ENCODE data around the gene DNAJB2. TPM values are rescaled to one million over a fixed set of nuclear protein-coding genes. Genes with fewer than 3 reads are reported as not detected.

The DNAJB2 gene
- polyA plus RNA-seq, 1 of the 3 experiments (the other 2 are of a cell fraction), result 39.9 TPM

- no peak for TF ChIP-seq REST (IDR thresholded peaks at IDR 0.05; ENCODE audit: low read depth, low read length)
- no peak for TF ChIP-seq TAF1 (IDR thresholded peaks at IDR 0.05; ENCODE audit: borderline replicate concordance, low read depth, low read length)
- TF ChIP-seq JUND (IDR thresholded peaks at IDR 0.05), result no peak
- TF ChIP-seq RXRA (IDR thresholded peaks at IDR 0.05; ENCODE audit: borderline replicate concordance, low read depth), result no peak
Observed at GRCh38 chr2:219268294-219268693, 10.9 kb upstream of the DNAJB2 start (continued).

- ChIA-PET POLR2A (interaction anchor here (0.9 to 1.3 kb wide), 2 partner anchors 9 to 25 kb away, joined by 4 to 5 read pairs; partner anchors contain the start of genes DNAJB2, GLB1L and STK16), CTCF (interaction anchor here (1.0 to 5.9 kb wide), 6 partner anchors 9 to 30 kb away, joined by 3 to 62 read pairs (median 6); partner anchors contain the start of gene DNAJB2)
Observed at GRCh38 chr2:219269362-219270054, 9.7 kb upstream of the DNAJB2 start.

GRCh38 chr2:219270055-219270372 lies 9.2 kb upstream of the DNAJB2 start:
- peaks cover 10 to 14% of the 10 kb centered on the region in 2 experiments; a peak in 3 of 4 replicates for H3K4me1 ChIP-seq (ENCODE audit: control insufficient read depth in 1 of 2, insufficient read depth in 2 of 2, low read depth in 1 of 2, low read length in 1 of 2)
- DNase-seq, result no peak
- TF ChIP-seq PBX3 (IDR thresholded peaks at IDR 0.05), result no peak
- no peak for TF ChIP-seq JUND (IDR thresholded peaks at IDR 0.05)
- TF ChIP-seq NFIC (IDR thresholded peaks at IDR 0.05; ENCODE audit: borderline replicate concordance), result no peak
- no peak for TF ChIP-seq USF1 (IDR thresholded peaks at IDR 0.05; ENCODE audit: borderline replicate concordance, low read depth)
- no peak for TF ChIP-seq SMC3 (IDR thresholded peaks at IDR 0.05; ENCODE audit: low read depth, low read length)
- TF ChIP-seq RCOR1 (IDR thresholded peaks at IDR 0.05; ENCODE audit: low read length), result no peak
- TF ChIP-seq MEF2A (IDR thresholded peaks at IDR 0.05; ENCODE audit: borderline replicate concordance, low read depth), result no peak
- TF ChIP-seq FOSL2 (IDR thresholded peaks at IDR 0.05; ENCODE audit: borderline replicate concordance, low read depth), result no peak
- no peak for TF ChIP-seq FOXM1 (IDR thresholded peaks at IDR 0.05; ENCODE audit: low read depth)
- no peak for TF ChIP-seq RXRA (IDR thresholded peaks at IDR 0.05; ENCODE audit: borderline replicate concordance, low read depth)
- TF ChIP-seq NRF1 (IDR thresholded peaks at IDR 0.05; ENCODE audit: low read depth, low read length), result no peak
- no peak for TF ChIP-seq TCF12 (IDR thresholded peaks at IDR 0.05)
- TF ChIP-seq GATA2 (CRISPR knock-in tag; IDR thresholded peaks at IDR 0.05), result no peak
- no peaks in the 10 kb centered on the region for H3K9me3 ChIP-seq
- peak overlapping the region in 1 of 2 experiments; percentile 53; a peak in 1 of 4 replicates for H3K27ac ChIP-seq (ENCODE audit: low read depth in 2 of 2, low read length in 1 of 2)
- POLR2A ChIA-PET, result interaction anchor here (0.9 to 1.3 kb wide), 2 partner anchors 9 to 25 kb away, joined by 4 to 5 read pairs; partner anchors contain the start of genes DNAJB2, GLB1L and STK16
- no peaks in the 10 kb centered on the region; the same call in 1 of the 2 replicates for H3K27me3 ChIP-seq (ENCODE audit: insufficient read depth)
- CTCF ChIA-PET, result interaction anchor here (0.8 to 5.9 kb wide), 7 partner anchors 9 to 29 kb away, joined by 3 to 62 read pairs (median 5); partner anchors contain the start of genes DNAJB2, TUBA4A and TUBA4B
- no peak overlapping the region for H3K4me2 ChIP-seq
- H3K79me2 ChIP-seq (ENCODE audit: insufficient read depth), result no peaks in the 10 kb centered on the region
- no peak overlapping the region for H2AFZ ChIP-seq (ENCODE audit: low read depth)
- no peaks in the 10 kb centered on the region for H4K20me1 ChIP-seq (ENCODE audit: insufficient read depth)
- 70% methylated on average over 2 of the region's 5 CpGs for WGBS (ENCODE audit: low lambda C conversion rate)
- H3K36me3 ChIP-seq (replicated peaks in 1 of 2; ENCODE audit: control insufficient read depth in 1 of 2, insufficient read depth in 2 of 2, low read length in 1 of 2), result no peaks in the 10 kb centered on the region
- no peaks in the 10 kb centered on the region for H3K9me2 ChIP-seq
- no peak overlapping the region for H3K4me3 ChIP-seq (ENCODE audit: low read depth in 2 of 2, low read length in 1 of 2)
- no peak overlapping the region for H3K9ac ChIP-seq
- peaks cover 5% of the 10 kb centered on the region for H3F3A ChIP-seq (replicated peaks; ENCODE audit: insufficient read depth)

More at GRCh38 chr2:219269362-219270054, 9.7 kb upstream of the DNAJB2 start:
- no peak overlapping the region for H3K4me2 ChIP-seq
- peaks cover 7 to 14% of the 10 kb centered on the region in 2 experiments; a peak in 3 of 4 replicates for H3K4me1 ChIP-seq (ENCODE audit: control insufficient read depth in 1 of 2, insufficient read depth in 2 of 2, low read depth in 1 of 2, low read length in 1 of 2)
- no peak overlapping the region for H3K9ac ChIP-seq
- no peaks in the 10 kb centered on the region; the same call in 1 of the 2 replicates for H3K27me3 ChIP-seq (ENCODE audit: insufficient read depth)
- H3K4me3 ChIP-seq (ENCODE audit: low read depth in 2 of 2, low read length in 1 of 2), result no peak overlapping the region
- no peaks in the 10 kb centered on the region for H4K20me1 ChIP-seq (ENCODE audit: insufficient read depth)
- H3F3A ChIP-seq (replicated peaks; ENCODE audit: insufficient read depth), result no peaks in the 10 kb centered on the region
- WGBS (ENCODE audit: low lambda C conversion rate), result 56% methylated on average over 8 of the region's 8 CpGs
- H3K9me3 ChIP-seq, result no peaks in the 10 kb centered on the region
- no peaks in the 10 kb centered on the region for H3K36me3 ChIP-seq (replicated peaks in 1 of 2; ENCODE audit: control insufficient read depth in 1 of 2, insufficient read depth in 2 of 2, low read length in 1 of 2)
- H3K27ac ChIP-seq (ENCODE audit: low read depth in 2 of 2, low read length in 1 of 2), result peak overlapping the region in 1 of 2 experiments; percentile 53; a peak in 1 of 4 replicates
- H3K9me2 ChIP-seq, result no peaks in the 10 kb centered on the region
- TF ChIP-seq NFIC (IDR thresholded peaks at IDR 0.05; ENCODE audit: borderline replicate concordance) (0 out of 2 replicates have a peak, but pooled peaks have one; percentile 15), MXI1 (IDR thresholded peaks at IDR 0.05; ENCODE audit: low read depth, low read length) (peak; percentile 65; the same call in 1 of the 2 replicates), TAF1 (IDR thresholded peaks at IDR 0.05; ENCODE audit: borderline replicate concordance, low read depth, low read length) (no peak)
- peak; percentile 58 for DNase-seq
- H3K79me2 ChIP-seq (ENCODE audit: insufficient read depth), result no peaks in the 10 kb centered on the region
- no peak overlapping the region for H2AFZ ChIP-seq (ENCODE audit: low read depth)
